ENCODE data around the gene GPR61. TPM values are rescaled to one million over a fixed set of nuclear protein-coding genes. Genes with fewer than 3 reads are reported as not detected.

GPR61 gene
- total and polyA plus RNA-seq, 9 of the 15 experiments (the other 6 are each of a cell fraction or from before 2014, with no cell fraction given), result 0.04 to 1.1 (median 0.25) TPM; not detected in 4

DNA sequence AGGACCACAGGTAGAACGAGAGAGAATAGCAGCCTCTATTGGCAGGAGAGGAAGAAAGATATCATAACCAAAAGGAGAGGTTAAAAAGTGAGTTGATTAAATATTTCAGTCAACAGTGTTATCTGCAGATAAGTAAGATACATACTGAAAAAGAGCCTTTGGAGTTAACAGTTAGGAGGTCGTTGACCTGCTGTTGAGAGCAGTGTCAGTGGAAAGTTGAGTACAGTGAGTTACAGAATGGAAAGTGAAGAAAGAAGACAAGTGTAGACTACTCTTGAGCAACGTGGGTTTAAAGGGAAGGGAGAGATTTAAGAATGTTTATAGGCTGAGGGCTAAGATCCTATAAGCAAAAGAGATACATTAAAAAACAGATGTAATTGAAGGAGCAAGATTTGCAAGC, 49.5 kb downstream of the GPR61 start (continued):
- TF ChIP-seq ZNF695 (CRISPR knock-in tag; IDR thresholded peaks at IDR 0.05), result no peak
- no peak for TF ChIP-seq ZFP36 (IDR thresholded peaks at IDR 0.05; ENCODE audit: low read depth, low read length, partially characterized antibody)
- no peak for TF ChIP-seq STAG1 (CRISPR knock-in tag; IDR thresholded peaks at IDR 0.05; ENCODE audit: borderline replicate concordance)
- TF ChIP-seq STAT5B (CRISPR knock-in tag; IDR thresholded peaks at IDR 0.05), result no peak
- TF ChIP-seq MAFF (IDR thresholded peaks at IDR 0.05; ENCODE audit: low read length), result no peak
- no peak for TF ChIP-seq POLR3G (IDR thresholded peaks at IDR 0.05; ENCODE audit: extremely low read depth, insufficient read length, insufficient replicate concordance)
- no peak for TF ChIP-seq HNRNPUL1 (IDR thresholded peaks at IDR 0.05; ENCODE audit: low read length)

GRCh38 chr1:109589679-109590078, 50.0 kb downstream of the GPR61 start:
- no TSS peak for BruUV-seq (replicated peaks)
- no peaks in the 10 kb centered on the region for H3K9me1 ChIP-seq (ENCODE audit: control insufficient read depth, insufficient read depth, low read length)
- no peaks in the 10 kb centered on the region for H3K27me3 ChIP-seq (ENCODE audit: control insufficient read depth in 2 of 2, insufficient read depth in 2 of 2, low read length in 2 of 2)
- H3K9ac ChIP-seq (ENCODE audit: insufficient read depth in 1 of 2, low read depth in 2 of 2, low read length in 2 of 2), result no peak overlapping the region
- FAIRE-seq, result no peak
- CTCF ChIA-PET (ENCODE audit: low intra/inter-chr PET ratio), result no interaction called here
- DNase-seq (ENCODE audit: extremely low read depth in 1 of 4, low spot score in 3 of 4), result no peak
- H3K27ac ChIP-seq (ENCODE audit: extremely low read depth, low read depth, low read length), result no peak overlapping the region
- in situ Hi-C loops (cut with MboI) (no loop called here), intact Hi-C loops (cut with micrococcal nuclease) (no loop called here)
- H3K79me2 ChIP-seq (ENCODE audit: control insufficient read depth, insufficient read depth, low read length), result no peaks in the 10 kb centered on the region
- no peaks in the 10 kb centered on the region for H3K4me1 ChIP-seq (replicated peaks in 1 of 2; ENCODE audit: control insufficient read depth in 2 of 2, insufficient read depth in 2 of 2, low read length in 2 of 2)
- H3K36me3 ChIP-seq (ENCODE audit: control insufficient read depth, insufficient read depth, low read length), result peaks cover 87% of the 10 kb centered on the region
- no peak overlapping the region for H3K4me2 ChIP-seq (ENCODE audit: insufficient read depth, low read length)
- TF ChIP-seq CEBPB (tag; IDR thresholded peaks at IDR 0.05) (peak; percentile 37; the same call in 1 of the 2 replicates), PHTF2 (CRISPR knock-in tag; IDR thresholded peaks at IDR 0.05) (no peak), NFATC3 (IDR thresholded peaks at IDR 0.05) (no peak), HDAC8 (tag; IDR thresholded peaks at IDR 0.05) (no peak), ZNF717 (CRISPR knock-in tag; IDR thresholded peaks at IDR 0.05) (no peak), ZSCAN32 (CRISPR knock-in tag; IDR thresholded peaks at IDR 0.05) (no peak), GTF2A2 (tag; IDR thresholded peaks at IDR 0.05) (no peak), CEBPG (CRISPR knock-in tag; IDR thresholded peaks at IDR 0.05) (no peak), CEBPG (tag; conservative IDR thresholded peaks at IDR 0.05 in 1 of 2, IDR thresholded peaks at IDR 0.05 in 1 of 2) (peak; percentile 55 to 61; a peak in 2 of 4 replicates), NR2F6 (CRISPR knock-in tag; IDR thresholded peaks at IDR 0.05) (no peak), SNAPC5 (CRISPR knock-in tag; IDR thresholded peaks at IDR 0.05) (no peak)
- ATAC-seq, result no peak
- no peaks in the 10 kb centered on the region for H3K9me3 ChIP-seq (replicated peaks; ENCODE audit: control insufficient read depth, insufficient read depth, low read depth, low read length)
- H3K4me3 ChIP-seq, result no peak overlapping the region
- no peaks in the 10 kb centered on the region for H4K20me1 ChIP-seq (replicated peaks; ENCODE audit: control insufficient read depth, insufficient read depth, low read length)
- H2AFZ ChIP-seq (ENCODE audit: low read depth, low read length), result no peak overlapping the region
- POLR2A ChIA-PET, result no interaction called here

Data from K562 (cell line).